RPMI7951 (cell line): ENCODE results near the gene YPEL4. TPM values are rescaled to one million over a fixed set of nuclear protein-coding genes. Genes with fewer than 3 reads are reported as not detected.

Experiments used
- DNase-seq: peaks from one replicate; pipeline ENCODE4 v3.0.0-alpha.2; 2012; ENCODE audit warnings: low read depth
- total RNA-seq: library from RNA; depleted of rRNA; stranded (reverse); fragments of >200 nt; shearing (Covaris generic); gene quantifications from 2 replicates; pipeline ENCODE4 v1.2.3, GENCODE V29; 2014

YPEL4 gene
- total RNA-seq, 1 experiment from 2014 or later = 1.1 TPM

GRCh38 chr11:57650739-57651090 is 1.0 kb upstream of the YPEL4 start:
- no peak for DNase-seq

DNA sequence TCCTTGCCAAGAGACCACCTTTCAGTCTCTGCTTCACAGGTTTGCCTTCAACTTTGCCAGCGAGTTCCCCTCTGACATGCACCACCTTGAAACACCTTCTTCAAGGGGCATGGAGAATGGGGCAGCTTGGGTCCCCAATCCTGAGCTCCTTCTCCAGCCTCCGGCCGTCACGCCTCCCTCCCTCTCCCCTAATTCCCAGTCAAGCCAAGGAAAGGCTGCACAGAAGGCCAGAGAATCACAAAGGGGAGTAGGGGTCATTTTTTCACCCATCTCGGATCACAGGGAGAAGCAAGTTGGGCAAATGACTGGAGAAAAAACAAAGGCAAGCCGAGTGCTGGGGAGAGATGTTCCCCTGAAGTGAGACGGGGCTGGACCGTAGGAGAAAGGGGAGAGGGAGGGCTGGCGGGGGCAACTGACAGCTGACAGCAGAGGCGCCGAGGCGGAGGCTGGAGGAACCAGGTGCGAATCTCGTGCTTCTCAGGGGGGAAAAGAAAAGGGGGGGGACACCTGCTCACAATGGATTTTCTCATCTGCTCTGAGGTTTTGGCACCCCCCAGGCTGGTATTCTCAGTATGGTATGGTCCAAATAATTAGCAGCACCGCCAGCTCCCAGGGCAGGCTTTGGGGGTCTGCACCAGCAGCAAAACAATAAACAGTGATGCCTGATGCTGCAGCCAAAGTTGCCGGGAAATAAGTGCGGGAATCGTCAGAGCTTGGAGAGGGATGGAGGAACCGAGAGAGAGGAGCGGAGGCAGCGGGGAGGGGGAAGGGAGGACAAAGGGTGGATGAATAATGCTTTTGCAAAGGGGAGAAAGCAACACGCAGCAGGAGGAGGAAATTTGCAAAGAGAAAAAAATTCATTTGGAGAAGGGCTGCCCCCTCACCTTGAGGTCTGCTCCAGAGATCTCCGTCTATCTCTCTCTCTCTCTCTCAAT is 644 bp downstream of the YPEL4 start:
- no peak for DNase-seq

DNA sequence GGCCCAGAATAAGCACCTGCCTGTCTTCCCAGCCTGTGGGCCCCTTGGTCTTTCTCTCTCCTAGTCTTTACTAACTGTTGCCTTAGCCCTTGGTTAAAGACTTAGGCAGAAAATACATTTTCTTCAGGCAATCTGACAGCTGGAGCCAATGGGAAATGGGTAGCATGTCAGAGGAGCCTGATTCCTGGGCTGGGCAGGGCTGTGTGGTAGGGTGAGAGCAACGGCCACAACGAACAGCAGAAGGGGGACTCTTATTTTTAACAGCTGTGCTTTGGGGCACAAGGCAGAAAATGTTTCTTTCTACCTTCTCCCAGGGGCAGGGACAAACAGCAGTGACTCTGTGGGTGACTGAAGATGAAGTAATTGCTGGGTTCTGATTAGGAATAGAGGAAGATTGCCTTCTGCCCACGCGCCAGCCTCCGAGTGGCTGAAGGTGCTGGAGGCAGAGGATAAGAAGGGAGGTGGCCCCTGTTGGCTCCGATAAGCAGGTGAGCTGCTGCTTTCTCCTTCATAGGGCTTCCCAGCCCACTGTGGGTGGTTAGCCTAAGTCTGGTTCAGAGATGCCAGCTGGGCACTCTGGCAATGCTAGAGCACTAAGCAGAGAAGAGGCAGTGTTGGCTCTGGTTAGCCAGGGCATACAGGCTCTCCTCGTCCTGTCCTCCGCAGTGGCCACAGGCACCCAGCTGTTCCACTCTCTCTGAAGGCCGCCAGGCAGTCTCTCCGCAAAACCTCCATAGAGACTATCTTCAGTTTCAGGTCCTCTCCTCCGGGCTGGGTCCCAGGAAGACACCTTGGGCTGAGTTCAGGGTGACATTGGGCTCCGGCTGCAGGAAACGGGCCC is 1.5 kb downstream of the YPEL4 start:
- no peak for DNase-seq

DNA sequence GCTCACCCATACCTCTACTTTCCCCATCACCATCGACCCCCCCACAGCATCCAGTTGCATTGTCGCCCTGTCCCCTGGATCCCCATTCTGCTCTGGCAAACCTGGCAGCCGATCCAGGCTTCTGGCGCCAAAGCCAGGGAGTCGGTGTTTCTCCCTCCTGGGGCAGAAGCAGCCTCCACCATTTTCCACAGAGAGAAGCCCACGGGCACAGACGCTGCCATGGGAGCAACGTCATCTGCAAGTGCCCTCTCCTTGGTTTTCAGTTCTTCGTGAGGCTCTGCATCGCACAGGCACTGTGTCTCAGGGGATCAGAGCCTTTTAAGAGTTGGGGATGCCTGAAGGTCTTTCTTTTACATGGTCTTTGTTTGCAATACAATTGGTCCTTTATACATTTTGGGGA is 2.3 kb downstream of the YPEL4 start:
- DNase-seq = no peak

DNA sequence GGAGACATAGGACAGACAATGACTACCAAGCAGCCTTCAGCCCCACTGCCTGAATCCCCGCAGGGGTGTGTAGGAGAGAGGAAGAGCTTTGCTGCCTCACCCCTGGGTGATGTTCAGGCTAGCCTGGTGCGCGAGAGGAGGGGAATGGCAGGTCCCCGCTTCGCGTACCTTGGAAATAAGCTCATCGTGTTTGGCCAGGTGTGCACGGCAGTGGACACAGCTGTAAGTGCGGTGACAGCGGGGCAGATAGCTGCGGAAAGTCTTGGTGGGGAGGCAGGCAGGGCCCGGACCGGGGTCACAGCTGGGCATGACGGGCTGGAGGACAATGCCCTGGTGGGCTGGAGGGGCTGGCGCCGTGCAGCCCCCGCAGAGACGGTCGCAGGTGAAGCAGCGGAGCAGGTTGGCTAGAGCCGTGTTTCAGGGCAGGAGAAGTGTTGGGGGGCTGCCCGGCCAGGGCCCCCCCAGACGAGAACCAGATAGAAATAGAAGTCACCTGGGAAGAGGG is 2.9 kb downstream of the YPEL4 start:
- no peak for DNase-seq

GRCh38 chr11:57646194-57646798 is 3.4 kb downstream of the YPEL4 start:
- DNase-seq = no peak

GRCh38 chr11:57645689-57646085 is 4.0 kb downstream of the YPEL4 start:
- no peak for DNase-seq

- DNase-seq = peak; percentile 58
Observed at GRCh38 chr11:57644748-57645688, 4.7 kb downstream of the YPEL4 start.

- DNase-seq = no peak
Observed at GRCh38 chr11:57643802-57644201, 5.9 kb downstream of the YPEL4 start.

DNA sequence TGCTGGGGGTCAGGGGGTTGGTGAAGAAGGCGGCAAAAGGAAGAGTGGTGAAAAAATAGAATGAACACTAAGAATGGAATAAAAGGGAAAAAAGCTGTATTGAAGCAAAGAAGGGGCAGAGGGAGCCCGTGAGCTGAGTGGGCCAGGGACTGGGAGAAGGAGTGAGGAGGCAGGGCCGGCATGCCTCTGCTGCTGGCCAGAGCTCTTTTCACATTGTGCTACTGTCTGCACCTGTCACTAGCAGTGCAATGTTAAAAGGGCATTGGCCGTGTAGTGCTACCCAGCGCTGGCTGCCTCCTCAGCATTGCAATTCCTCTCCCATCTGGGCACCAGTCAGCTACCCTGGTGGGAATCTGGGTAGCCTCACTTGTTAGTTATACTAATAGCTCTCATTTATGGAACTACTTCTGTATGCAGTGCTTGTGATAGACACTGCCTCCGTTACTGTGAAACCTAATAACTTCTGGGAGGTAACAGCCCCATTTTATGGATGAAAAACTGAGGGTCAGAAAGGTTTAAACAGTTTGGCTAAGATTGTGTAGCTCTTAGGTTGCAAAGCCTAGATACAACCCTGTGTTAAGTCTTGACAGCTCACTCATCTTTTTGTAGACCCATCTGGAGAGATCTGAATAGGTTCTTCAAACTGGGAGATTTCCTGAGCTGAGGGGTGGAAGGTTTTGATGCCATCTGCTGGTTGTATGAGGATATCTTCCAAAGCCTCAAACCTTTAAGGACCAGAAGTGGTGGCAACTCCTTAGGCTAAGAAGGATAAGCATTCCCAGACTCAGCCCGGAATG is 8.5 kb downstream of the YPEL4 start:
- peak; percentile 57 for DNase-seq

DNA sequence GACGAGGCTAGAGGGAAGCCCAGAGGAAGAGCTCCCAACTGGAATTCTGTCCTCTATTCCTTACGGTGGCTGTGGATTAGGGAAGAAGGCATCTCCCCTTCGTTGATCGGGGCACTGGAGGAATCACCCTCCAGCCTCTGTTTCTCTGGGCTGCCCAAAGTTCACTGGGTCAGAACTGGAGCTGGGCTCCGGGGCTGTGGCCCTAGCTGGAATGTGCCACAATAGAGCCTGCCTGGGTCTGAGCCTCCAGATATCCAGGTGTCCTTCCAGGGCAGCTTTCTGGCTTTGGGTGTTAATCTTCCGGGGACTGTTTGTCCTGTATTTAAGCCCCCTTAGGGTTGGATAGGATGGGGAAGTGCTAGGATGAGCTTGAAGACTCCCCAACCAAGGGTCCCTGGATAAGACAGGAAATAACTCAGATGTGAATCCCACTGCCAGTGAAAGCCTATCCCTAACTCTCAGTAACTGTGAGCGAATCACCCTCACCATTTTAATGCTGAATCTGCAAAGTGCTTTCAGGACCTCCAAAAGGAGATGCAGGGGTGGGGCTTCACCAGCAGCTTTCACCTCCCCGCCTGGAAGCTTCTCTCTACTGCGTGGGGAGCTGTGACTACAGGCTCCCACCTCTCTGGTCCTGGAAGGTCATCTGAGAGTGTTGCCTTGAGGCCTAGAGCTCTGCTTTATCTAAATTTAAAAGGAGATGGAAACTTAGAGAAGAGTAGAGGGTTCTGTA is 9.5 kb downstream of the YPEL4 start:
- DNase-seq = no peak

DNA sequence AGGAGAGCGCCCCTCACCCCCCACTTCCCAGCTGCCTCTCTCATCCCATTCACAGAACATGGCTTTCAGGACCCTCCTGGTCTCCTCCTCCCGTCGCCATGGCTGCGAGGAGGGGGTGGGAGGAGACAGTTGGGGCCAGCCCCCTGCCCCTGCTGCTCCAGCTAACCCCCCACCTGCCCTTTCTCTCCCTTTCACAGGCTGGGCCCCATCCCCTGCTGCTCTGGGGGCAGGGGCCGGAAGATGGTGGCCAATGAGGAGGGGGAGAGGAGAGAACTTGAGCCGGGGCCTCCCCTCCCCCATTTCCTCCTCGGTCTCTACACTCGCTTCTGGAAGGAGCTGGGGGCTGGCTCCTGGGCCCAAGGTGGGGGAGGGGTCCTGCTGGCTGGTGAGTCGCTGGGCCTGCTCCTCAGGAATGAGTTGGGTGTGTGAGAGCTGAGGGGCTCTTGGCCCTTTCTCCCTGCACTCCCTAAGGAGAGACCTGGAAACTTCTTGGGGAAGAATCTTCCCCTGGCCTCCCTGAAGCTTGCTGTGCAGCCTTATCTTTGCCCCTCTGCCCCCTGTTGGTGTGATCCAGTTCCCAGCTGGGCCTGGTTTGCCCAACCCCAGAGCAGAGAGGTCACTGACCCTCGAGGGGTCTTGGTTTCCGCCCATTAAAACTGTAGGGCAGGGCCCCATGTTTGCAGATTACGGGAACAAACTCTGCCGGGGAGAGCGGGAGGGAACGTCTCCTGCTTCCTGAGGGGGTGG is 10.2 kb downstream of the YPEL4 start:
- no peak for DNase-seq

GRCh38 chr11:57638811-57639320 is 10.8 kb downstream of the YPEL4 start:
- no peak for DNase-seq

- DNase-seq = peak; percentile 85
Observed at GRCh38 chr11:57638005-57638781, 11.5 kb downstream of the YPEL4 start.

DNA sequence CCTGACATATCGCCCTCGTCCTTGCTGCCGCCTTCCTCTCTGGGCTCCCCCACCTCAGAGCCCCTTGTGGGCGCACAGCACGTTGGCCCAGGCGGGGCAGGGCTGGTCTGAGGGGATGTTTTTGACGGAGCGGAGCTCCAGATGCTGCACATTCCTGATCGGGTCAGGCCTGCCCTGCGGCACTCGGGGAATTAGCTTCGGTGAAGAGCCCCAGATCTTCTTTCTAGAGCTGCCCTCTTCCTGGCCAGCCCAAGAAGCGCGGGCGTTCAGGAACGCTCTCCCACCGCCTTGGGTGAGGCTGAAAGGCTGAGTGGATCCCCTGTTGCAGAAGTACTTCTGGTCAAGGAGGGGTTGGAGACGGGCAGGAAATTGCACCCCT is 12.1 kb downstream of the YPEL4 start:
- peak; percentile 82 for DNase-seq

GRCh38 chr11:57635246-57635645 is 14.5 kb downstream of the YPEL4 start:
- no peak for DNase-seq

DNA sequence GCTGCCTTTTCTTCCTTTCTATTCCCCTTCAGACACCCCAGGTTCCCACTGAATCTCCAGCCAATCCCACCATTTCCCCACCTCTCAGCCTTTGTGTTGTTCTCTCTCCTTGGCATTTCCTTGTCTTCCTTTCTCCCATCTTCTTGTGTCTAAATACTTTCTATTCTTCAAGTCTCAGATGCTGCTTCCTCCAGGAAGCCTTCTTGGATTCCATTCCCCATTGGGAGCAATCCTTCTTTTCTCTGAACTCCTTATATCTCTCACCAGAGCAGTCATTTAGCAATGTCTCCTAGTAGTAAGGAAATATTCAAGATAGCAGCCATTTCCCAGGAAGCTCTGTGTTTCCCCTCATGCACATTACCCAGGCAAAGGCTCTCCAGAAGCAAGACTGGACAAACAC is 15.4 kb downstream of the YPEL4 start:
- no peak for DNase-seq
